Measurements from ENCODE around the gene STIM1.

STIM1 gene

DNA sequence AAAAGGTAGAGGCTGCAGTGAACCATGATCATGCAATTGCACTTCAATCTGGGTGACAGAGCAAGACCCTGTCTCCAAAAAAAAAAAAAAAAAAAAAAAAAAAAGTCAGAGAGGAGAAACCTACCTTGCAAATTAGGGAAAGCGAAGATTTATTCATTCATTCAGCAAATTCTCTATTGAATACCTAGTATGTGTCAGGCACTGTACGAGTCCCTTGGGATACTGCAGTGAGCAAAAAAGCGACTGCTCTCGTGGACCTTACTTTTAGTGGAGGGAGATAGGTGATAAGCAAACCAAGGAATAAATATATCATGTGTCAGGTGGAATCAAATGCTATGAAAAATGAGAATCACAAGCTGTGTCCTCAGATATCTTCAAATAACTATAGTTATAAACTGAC, 101.3 kb downstream of the STIM1 start:
- no peak for DNase-seq (ENCODE audit: extremely low read depth, low read depth)
- no peak for TF ChIP-seq CTCF (IDR thresholded peaks at IDR 0.05; ENCODE audit: low read depth, low read length, missing control alignments)

DNA sequence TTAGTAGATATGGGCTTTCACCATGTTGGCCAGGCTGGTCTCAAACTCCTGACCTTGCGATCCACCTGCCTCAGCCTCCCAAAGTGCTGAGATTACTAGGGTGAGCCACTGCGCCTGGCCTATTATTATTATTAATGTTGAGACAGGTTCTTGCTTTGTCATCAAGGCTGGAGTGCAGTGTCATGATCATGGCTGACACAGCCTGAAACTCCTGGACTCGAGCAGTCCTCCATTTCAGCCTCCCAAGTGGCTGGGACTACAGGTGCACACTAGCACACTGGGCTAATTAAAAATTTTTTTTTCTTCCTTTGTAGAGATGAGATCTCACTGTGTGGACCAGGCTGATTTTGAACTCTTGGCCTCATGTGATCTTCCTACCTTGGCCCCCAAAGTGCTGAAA, 102.0 kb downstream of the STIM1 start:
- DNase-seq (ENCODE audit: extremely low read depth, low read depth), result no peak
- TF ChIP-seq CTCF (IDR thresholded peaks at IDR 0.05; ENCODE audit: low read depth, low read length, missing control alignments), result no peak
- H3K4me3 ChIP-seq (replicated peaks; ENCODE audit: low read depth, low read length), result no peak overlapping the region

More for the DNA sequence above, 101.3 kb downstream of the STIM1 start:
- no peak overlapping the region for H3K4me3 ChIP-seq (replicated peaks; ENCODE audit: low read depth, low read length)

- DNase-seq (ENCODE audit: extremely low read depth, low read depth), result no peak
- no peak for TF ChIP-seq CTCF (IDR thresholded peaks at IDR 0.05; ENCODE audit: low read depth, low read length, missing control alignments)
- no peak overlapping the region for H3K4me3 ChIP-seq (replicated peaks; ENCODE audit: low read depth, low read length)
These were observed 102.8 kb downstream of the STIM1 start for GRCh38 chr11:3958281-3958680.

- no peak for DNase-seq (ENCODE audit: extremely low read depth, low read depth)
- H3K4me3 ChIP-seq (replicated peaks; ENCODE audit: low read depth, low read length), result no peak overlapping the region
- no peak for TF ChIP-seq CTCF (IDR thresholded peaks at IDR 0.05; ENCODE audit: low read depth, low read length, missing control alignments)
These were observed 103.8 kb downstream of the STIM1 start for GRCh38 chr11:3959015-3959902.

- no peak overlapping the region for H3K4me3 ChIP-seq (replicated peaks; ENCODE audit: low read depth, low read length)
- no peak for DNase-seq (ENCODE audit: extremely low read depth, low read depth)
- TF ChIP-seq CTCF (IDR thresholded peaks at IDR 0.05; ENCODE audit: low read depth, low read length, missing control alignments), result no peak
These were observed 104.4 kb downstream of the STIM1 start for GRCh38 chr11:3959903-3960265.

DNA sequence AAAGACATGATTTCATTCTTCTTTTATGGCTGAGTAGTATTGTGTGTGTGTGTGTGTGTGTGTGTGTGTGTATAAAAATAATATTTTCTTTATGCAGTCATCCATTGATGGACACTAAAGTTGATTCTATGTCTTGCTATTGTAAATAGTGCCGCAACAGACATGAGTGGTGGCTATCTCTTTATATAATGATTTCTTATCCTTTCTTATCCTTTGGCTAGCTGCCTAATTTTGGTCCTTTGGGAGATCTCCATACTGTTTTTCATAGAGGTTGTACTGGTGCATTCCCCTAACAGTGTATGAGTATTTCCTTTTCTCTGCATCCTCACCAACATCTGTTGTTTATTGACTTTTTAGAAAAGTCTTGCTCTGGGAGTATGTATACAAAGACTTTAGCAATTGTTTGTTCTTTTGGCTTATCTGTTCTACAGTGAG, 107.0 kb downstream of the STIM1 start:
- no peak overlapping the region for H3K4me3 ChIP-seq (replicated peaks; ENCODE audit: low read depth, low read length)
- no peak for DNase-seq (ENCODE audit: extremely low read depth, low read depth)
- TF ChIP-seq CTCF (IDR thresholded peaks at IDR 0.05; ENCODE audit: low read depth, low read length, missing control alignments), result no peak
